ENCODE measurements around the gene ABCB8. TPM values are rescaled to one million over a fixed set of nuclear protein-coding genes. Genes with fewer than 3 reads are reported as not detected.

ABCB8 gene
- total and polyA plus RNA-seq, 9 of the 15 experiments (the other 6 are each of a cell fraction or from before 2014, with no cell fraction given), result 7.6 to 106 (median 36.3) TPM

GRCh38 chr7:151075978-151076426 lies 47.8 kb downstream of the ABCB8 start (continued):
- TF ChIP-seq RBBP5 (IDR thresholded peaks at IDR 0.05; ENCODE audit: borderline replicate concordance, insufficient read depth, low read length, poor library complexity, severe bottlenecking), result no peak
- no peak for TF ChIP-seq PKNOX1 (IDR thresholded peaks at IDR 0.05)
- peak; percentile 51; the same call in 1 of the 2 replicates for TF ChIP-seq TFAP4 (CRISPR knock-in tag; IDR thresholded peaks at IDR 0.05; ENCODE audit: borderline replicate concordance)
- TF ChIP-seq KLF1 (tag; IDR thresholded peaks at IDR 0.05), result no peak
- no peak for TF ChIP-seq ZNF124 (CRISPR knock-in tag; IDR thresholded peaks at IDR 0.05)
- TF ChIP-seq ZNF354B (CRISPR knock-in tag; IDR thresholded peaks at IDR 0.05), result no peak
- TF ChIP-seq MYNN (IDR thresholded peaks at IDR 0.05), result peak; percentile 21; the same call in 1 of the 2 replicates
- no peak for TF ChIP-seq MYNN (CRISPR knock-in tag; IDR thresholded peaks at IDR 0.05)
- TF ChIP-seq POLR2B (IDR thresholded peaks at IDR 0.05; ENCODE audit: low read depth, partially characterized antibody), result peak; percentile 69
- no peak for TF ChIP-seq ZNF717 (CRISPR knock-in tag; IDR thresholded peaks at IDR 0.05)
- no peak for TF ChIP-seq KAT8 (IDR thresholded peaks at IDR 0.05; ENCODE audit: low read depth)
- no peak for TF ChIP-seq CBX3 (IDR thresholded peaks at IDR 0.05; ENCODE audit: borderline replicate concordance in 1 of 2, low read length in 2 of 2)
- peak; percentile 24; the same call in 1 of the 2 replicates for TF ChIP-seq RBFOX2 (IDR thresholded peaks at IDR 0.05; ENCODE audit: low read depth, low read length)
- TF ChIP-seq ELK3 (CRISPR knock-in tag; IDR thresholded peaks at IDR 0.05), result no peak
- no peak for TF ChIP-seq L3MBTL2 (IDR thresholded peaks at IDR 0.05)
- TF ChIP-seq CBX8 (IDR thresholded peaks at IDR 0.05; ENCODE audit: borderline replicate concordance, extremely low read depth, low read depth, low read length, poor library complexity, severe bottlenecking), result no peak
- TF ChIP-seq E4F1 (CRISPR knock-in tag; IDR thresholded peaks at IDR 0.05; ENCODE audit: borderline replicate concordance), result no peak
- TF ChIP-seq MAFF (IDR thresholded peaks at IDR 0.05; ENCODE audit: low read length), result no peak
- no peak for TF ChIP-seq SMC3 (conservative IDR thresholded peaks at IDR 0.05; ENCODE audit: insufficient read depth, low read depth, low read length)
- no peak for TF ChIP-seq TBL1XR1 (IDR thresholded peaks at IDR 0.05; ENCODE audit: low read length in 2 of 2)
- TF ChIP-seq NEUROD1 (IDR thresholded peaks at IDR 0.05; ENCODE audit: borderline replicate concordance, low read depth, low read length, partially characterized antibody), result no peak
- no peak for TF ChIP-seq LCOR (CRISPR knock-in tag; IDR thresholded peaks at IDR 0.05)
- TF ChIP-seq HEY1 (CRISPR knock-in tag; IDR thresholded peaks at IDR 0.05; ENCODE audit: borderline replicate concordance), result no peak
- TF ChIP-seq NFE2L1 (tag; IDR thresholded peaks at IDR 0.05; ENCODE audit: borderline replicate concordance, low read depth), result no peak

Data from K562 (cell line).